Karpas-422 (cell line): Measurements from ENCODE around the gene TMEM220. TPM values are rescaled to one million over a fixed set of nuclear protein-coding genes. Genes with fewer than 3 reads are reported as not detected.
"Not testable (repeated sequence)": the region's sequence is repeated elsewhere in the genome, so short reads cannot be mapped to it uniquely, and the experiment has no call there.

Experiments used
- DNase-seq: peaks from one replicate; pipeline ENCODE4 v3.0.0-alpha.2; 2015
- H2AFZ ChIP-seq: fragments of 200-600 bp; sonication (generic); 2 replicates; pipeline ENCODE4 v1.6.1; 2014; ENCODE audit warnings: antibody characterized with exemption, low read length, mixed read lengths
- H3K27ac ChIP-seq: fragments of 200-600 bp; sonication (generic); 2 replicates; pipeline ENCODE4 v1.5.1; 2014; ENCODE audit warnings: mild to moderate bottlenecking, low read length, moderate library complexity
- H3K27me3 ChIP-seq: fragments of 200-600 bp; sonication (generic); 2 replicates; pipeline ENCODE4 v1.6.1; 2014; ENCODE audit warnings: low read length, mixed read lengths
- H3K36me3 ChIP-seq: fragments of 200-600 bp; sonication (generic); 2 replicates; pipeline ENCODE4 v1.6.1; 2014; ENCODE audit warnings: low read length, mixed read lengths; ENCODE audit not compliant: insufficient read depth
- H3K4me1 ChIP-seq: fragments of 200-600 bp; sonication (generic); 2 replicates; pipeline ENCODE4 v1.6.1; 2014; ENCODE audit warnings: mild to moderate bottlenecking, low read length, mixed read lengths
- H3K4me2 ChIP-seq: fragments of 200-600 bp; sonication (generic); 2 replicates; pipeline ENCODE4 v1.6.1; 2014; ENCODE audit warnings: low read length, low read depth, mild to moderate bottlenecking; ENCODE audit not compliant: poor library complexity, severe bottlenecking
- H3K4me3 ChIP-seq: fragments of 200-600 bp; sonication (generic); 2 replicates; pipeline ENCODE4 v1.5.1; 2014; ENCODE audit warnings: mild to moderate bottlenecking, antibody characterized with exemption, low read length, mixed read lengths
- H3K79me2 ChIP-seq: fragments of 200-600 bp; sonication (generic); 2 replicates; pipeline ENCODE4 v1.6.1; 2014; ENCODE audit warnings: mild to moderate bottlenecking, low read length, mixed read lengths
- H3K9ac ChIP-seq: fragments of 200-600 bp; sonication (generic); 2 replicates; pipeline ENCODE4 v1.6.0; 2014; ENCODE audit warnings: low read length
- H3K9me2 ChIP-seq: fragments of 200-600 bp; sonication (generic), shearing (Covaris generic); replicated peaks from 2 replicates; pipeline ENCODE4 v1.6.0; 2014; ENCODE audit warnings: mild to moderate bottlenecking, low read length, moderate library complexity; ENCODE audit not compliant: insufficient read depth
- H3K9me3 ChIP-seq: fragments of 300-700, 200-600 bp; sonication (generic); 2 replicates; pipeline ENCODE4 v1.6.1; 2014; ENCODE audit warnings: low read length, mixed read lengths
- H4K20me1 ChIP-seq: fragments of 200-600 bp; sonication (generic); 2 replicates; pipeline ENCODE4 v1.6.1; 2014; ENCODE audit warnings: mild to moderate bottlenecking, antibody characterized with exemption, low read length, low read depth; ENCODE audit not compliant: insufficient read depth
- total RNA-seq: library from RNA; depleted of rRNA; stranded (reverse); fragments of >200 nt; shearing (Covaris generic); gene quantifications from 2 replicates; pipeline ENCODE4 v1.2.3, GENCODE V29; 2014; ENCODE audit warnings: low replicate concordance

The TMEM220 gene
- total RNA-seq, 1 experiment from 2014 or later, result not detected

DNA sequence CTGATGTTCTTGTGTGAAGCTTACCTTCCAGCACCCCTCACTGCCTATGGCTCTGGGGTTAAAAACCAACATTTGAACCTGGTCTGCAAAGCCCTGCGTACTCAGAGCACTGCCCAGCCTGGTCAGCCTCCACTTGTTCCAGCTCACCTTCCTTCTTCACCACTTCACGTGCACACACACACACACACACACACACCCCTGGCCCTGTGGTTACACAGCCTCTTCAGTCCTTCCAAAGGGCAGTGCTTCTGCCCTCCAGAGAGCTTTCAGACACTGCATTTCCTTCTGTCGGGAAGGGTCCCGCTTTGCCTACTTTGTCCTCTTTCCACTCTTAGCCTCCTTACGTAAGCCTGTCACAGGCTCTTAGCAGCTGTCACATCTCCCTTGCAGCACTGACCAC, 9.6 kb upstream of the TMEM220 start:
- no peak overlapping the region for H3K27ac ChIP-seq
- H3K4me3 ChIP-seq, result no peak overlapping the region
- no peaks in the 10 kb centered on the region for H3K27me3 ChIP-seq
- no peak overlapping the region for H3K9ac ChIP-seq
- no peak overlapping the region for H3K4me2 ChIP-seq
- DNase-seq, result peak; percentile 15
- H3K79me2 ChIP-seq, result no peaks in the 10 kb centered on the region
- no peaks in the 10 kb centered on the region for H4K20me1 ChIP-seq
- H2AFZ ChIP-seq, result no peak overlapping the region
- no peaks in the 10 kb centered on the region for H3K9me3 ChIP-seq
- H3K9me2 ChIP-seq, result no peaks in the 10 kb centered on the region
- no peaks in the 10 kb centered on the region for H3K36me3 ChIP-seq
- no peaks in the 10 kb centered on the region for H3K4me1 ChIP-seq

GRCh38 chr17:10738521-10739258, 8.9 kb upstream of the TMEM220 start:
- H3K27ac ChIP-seq, result no peak overlapping the region
- H3K9me2 ChIP-seq, result no peaks in the 10 kb centered on the region
- H4K20me1 ChIP-seq, result no peaks in the 10 kb centered on the region
- DNase-seq, result no peak
- H2AFZ ChIP-seq, result no peak overlapping the region
- no peaks in the 10 kb centered on the region for H3K36me3 ChIP-seq
- no peak overlapping the region for H3K4me2 ChIP-seq
- no peaks in the 10 kb centered on the region for H3K4me1 ChIP-seq
- H3K4me3 ChIP-seq, result no peak overlapping the region
- H3K79me2 ChIP-seq, result no peaks in the 10 kb centered on the region
- no peaks in the 10 kb centered on the region for H3K27me3 ChIP-seq
- no peak overlapping the region for H3K9ac ChIP-seq
- H3K9me3 ChIP-seq, result no peaks in the 10 kb centered on the region

GRCh38 chr17:10737736-10738135, 7.9 kb upstream of the TMEM220 start:
- Histone ChIP-seq H4K20me1 (no peaks in the 10 kb centered on the region), H3K4me2 (no peak overlapping the region), H3K27ac (no peak overlapping the region), H3K9me2 (no peaks in the 10 kb centered on the region), H3K27me3 (no peaks in the 10 kb centered on the region), H3K4me3 (no peak overlapping the region), H3K4me1 (peaks cover 6% of the 10 kb centered on the region), H3K9ac (no peak overlapping the region), H3K36me3 (no peaks in the 10 kb centered on the region), H3K79me2 (no peaks in the 10 kb centered on the region), H2AFZ (no peak overlapping the region), H3K9me3 (no peaks in the 10 kb centered on the region)
- no peak for DNase-seq

DNA sequence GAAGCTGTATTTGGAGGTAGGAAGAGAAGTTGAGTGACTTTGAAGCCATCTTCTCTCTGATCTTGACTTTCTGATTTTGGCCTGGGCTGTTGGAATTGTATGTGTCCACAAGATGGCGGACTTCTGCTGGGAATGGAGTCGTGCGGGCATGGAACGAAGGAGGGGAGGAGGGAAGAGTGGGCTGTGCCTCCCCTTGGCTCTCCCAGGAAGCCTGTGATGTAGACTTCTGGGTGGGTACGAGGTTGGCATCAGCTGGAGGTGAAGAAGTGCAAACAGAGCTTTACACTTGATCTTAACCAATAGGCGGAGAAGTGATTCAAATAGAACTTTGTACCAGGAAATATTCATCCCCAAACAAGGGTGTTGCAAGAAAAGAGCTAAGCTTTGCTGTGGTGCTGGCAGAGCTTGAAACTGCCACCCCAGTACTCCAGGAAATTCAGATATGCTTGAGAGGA, 7.4 kb upstream of the TMEM220 start:
- H3K9ac ChIP-seq, result no peak overlapping the region
- DNase-seq, result peak; percentile 67
- H4K20me1 ChIP-seq, result no peaks in the 10 kb centered on the region
- no peaks in the 10 kb centered on the region for H3K79me2 ChIP-seq
- H3K4me1 ChIP-seq, result peaks cover 9% of the 10 kb centered on the region
- H3K9me3 ChIP-seq, result no peaks in the 10 kb centered on the region
- no peaks in the 10 kb centered on the region for H3K27me3 ChIP-seq
- H3K4me2 ChIP-seq, result no peak overlapping the region
- no peaks in the 10 kb centered on the region for H3K36me3 ChIP-seq
- H3K9me2 ChIP-seq, result no peaks in the 10 kb centered on the region
- no peak overlapping the region for H3K27ac ChIP-seq
- H2AFZ ChIP-seq, result no peak overlapping the region
- no peak overlapping the region for H3K4me3 ChIP-seq

DNA sequence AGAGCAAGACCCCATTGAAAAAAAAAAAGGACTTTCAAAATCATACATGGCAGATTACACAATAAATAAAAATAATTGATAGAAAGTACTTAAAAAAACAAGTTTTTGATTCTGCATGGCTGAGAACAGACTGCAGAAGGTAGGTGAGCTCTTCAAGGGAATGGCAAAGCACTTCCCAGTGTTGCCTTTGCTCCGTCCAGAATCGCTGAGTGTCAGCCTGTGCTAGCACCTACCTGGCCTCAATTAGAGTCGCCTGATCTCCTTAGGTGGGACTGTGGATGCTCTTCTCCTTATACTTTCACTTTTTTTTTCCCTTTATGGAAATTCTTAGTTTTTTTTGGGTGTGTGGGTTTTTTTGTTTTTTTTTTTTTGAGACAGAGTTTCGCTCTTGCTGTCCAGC, 6.0 kb upstream of the TMEM220 start:
- Histone ChIP-seq H3K36me3 (no peaks in the 10 kb centered on the region), H3K79me2 (no peaks in the 10 kb centered on the region), H3K9me2 (no peaks in the 10 kb centered on the region), H3K4me3 (no peak overlapping the region), H4K20me1 (no peaks in the 10 kb centered on the region), H3K9ac (no peak overlapping the region), H3K4me1 (peaks cover 9% of the 10 kb centered on the region), H2AFZ (no peak overlapping the region), H3K4me2 (no peak overlapping the region), H3K27me3 (no peaks in the 10 kb centered on the region), H3K27ac (no peak overlapping the region), H3K9me3 (no peaks in the 10 kb centered on the region)
- DNase-seq, result no peak

DNA sequence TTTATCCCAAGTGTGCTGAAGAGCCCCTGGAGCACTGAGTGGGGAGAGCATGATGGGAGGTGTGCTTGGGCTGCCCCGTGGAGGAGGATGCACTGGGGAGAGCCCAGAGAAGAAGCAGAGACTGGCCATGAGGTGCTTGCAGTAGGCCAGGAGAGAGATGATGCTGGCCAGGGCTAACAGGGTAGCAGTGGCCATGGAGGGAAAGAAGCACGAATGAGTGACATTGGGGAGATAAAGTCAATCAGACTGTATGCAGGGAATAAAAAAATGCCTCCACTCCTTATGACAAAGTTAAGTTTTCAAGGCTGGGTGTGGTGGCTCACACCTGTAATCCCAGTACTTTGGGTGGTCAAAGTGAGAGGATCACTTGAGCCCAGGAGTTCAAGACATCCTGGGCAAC, 5.4 kb upstream of the TMEM220 start:
- Histone ChIP-seq H3K9ac (no peak overlapping the region), H3K4me2 (no peak overlapping the region), H3K27me3 (no peaks in the 10 kb centered on the region), H2AFZ (no peak overlapping the region), H3K9me3 (no peaks in the 10 kb centered on the region), H3K36me3 (no peaks in the 10 kb centered on the region), H3K4me1 (peaks cover 9% of the 10 kb centered on the region), H3K79me2 (no peaks in the 10 kb centered on the region), H3K4me3 (no peak overlapping the region), H3K9me2 (no peaks in the 10 kb centered on the region), H3K27ac (no peak overlapping the region), H4K20me1 (no peaks in the 10 kb centered on the region)
- no peak for DNase-seq

DNA sequence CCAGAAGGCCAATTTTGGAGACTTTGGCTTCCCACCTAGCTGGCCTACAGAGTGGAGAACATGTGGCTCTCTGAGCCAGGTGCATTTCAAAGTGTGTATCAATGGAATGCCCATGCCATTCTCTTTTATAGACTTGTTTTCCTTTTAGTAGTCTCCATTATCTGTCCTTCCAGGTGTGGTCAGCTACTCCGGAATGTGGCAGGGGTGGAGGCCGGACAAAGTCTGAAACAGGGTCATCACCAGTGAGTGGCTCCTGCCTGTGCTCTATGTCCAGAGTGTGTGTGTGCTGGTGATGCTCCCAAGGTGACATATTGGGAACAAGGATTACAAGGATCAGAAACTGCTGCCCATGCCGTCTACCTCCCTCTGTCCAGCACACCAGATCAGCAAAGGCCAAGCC, 3.8 kb upstream of the TMEM220 start:
- Histone ChIP-seq H3K36me3 (no peaks in the 10 kb centered on the region), H3K9me3 (no peaks in the 10 kb centered on the region), H3K79me2 (no peaks in the 10 kb centered on the region), H3K9ac (no peak overlapping the region), H3K4me1 (peaks cover 9% of the 10 kb centered on the region), H3K4me3 (no peak overlapping the region), H3K27me3 (no peaks in the 10 kb centered on the region), H4K20me1 (no peaks in the 10 kb centered on the region), H3K4me2 (no peak overlapping the region), H2AFZ (no peak overlapping the region), H3K9me2 (no peaks in the 10 kb centered on the region), H3K27ac (no peak overlapping the region)
- DNase-seq, result no peak

DNA sequence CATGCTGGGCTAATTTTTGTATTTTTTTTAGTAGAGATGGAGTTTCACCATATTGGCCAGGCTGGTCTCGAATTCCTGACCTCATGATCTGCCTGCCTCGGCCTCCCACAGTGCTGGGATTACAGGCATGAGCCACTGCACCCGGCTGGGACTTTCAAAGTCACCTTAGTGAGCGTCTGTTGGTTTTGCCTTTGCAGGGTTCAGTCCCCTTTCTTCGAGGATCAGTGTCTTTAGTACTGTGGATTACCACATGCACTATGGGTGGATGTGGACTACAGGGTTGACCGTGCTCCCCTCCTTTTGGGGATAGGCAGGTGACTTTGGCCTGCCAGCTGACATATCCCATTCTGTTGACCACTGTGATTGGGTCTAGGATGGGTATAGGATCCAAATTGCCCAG, 2.3 kb upstream of the TMEM220 start:
- H3K9ac ChIP-seq, H4K20me1 ChIP-seq, H3K9me3 ChIP-seq, DNase-seq, H3K4me3 ChIP-seq, H3K36me3 ChIP-seq, H3K4me2 ChIP-seq, H2AFZ ChIP-seq, H3K4me1 ChIP-seq, H3K27me3 ChIP-seq, H3K79me2 ChIP-seq, H3K9me2 ChIP-seq, H3K27ac ChIP-seq: not testable (repeated sequence)
